Skeletal muscle satellite cell (primary cell): ENCODE results near the gene GNB1.

Experiments used
- H3K27me3 ChIP-seq: 2 replicates; pipeline ENCODE4 v1.7.0; 2013; ENCODE audit warnings: low read length; ENCODE audit not compliant: control insufficient read depth, insufficient read depth
- H3K36me3 ChIP-seq: 2 replicates; pipeline ENCODE4 v1.7.0; 2013; ENCODE audit warnings: mild to moderate bottlenecking, control low read depth, low read length; ENCODE audit not compliant: insufficient read depth
- H3K4me1 ChIP-seq: 2 replicates; pipeline ENCODE4 v1.7.0; 2013; ENCODE audit warnings: low read length; ENCODE audit not compliant: control insufficient read depth, insufficient read depth
- H3K4me2 ChIP-seq: 2 replicates; pipeline ENCODE4 v1.7.0; 2013; ENCODE audit warnings: mild to moderate bottlenecking, low read length
- H3K4me3 ChIP-seq: 2 replicates; pipeline ENCODE4 v1.7.0; 2013; ENCODE audit warnings: low read length
- H3K9ac ChIP-seq: 2 replicates; pipeline ENCODE4 v1.7.0; 2013; ENCODE audit warnings: mild to moderate bottlenecking, low read depth, low read length, moderate library complexity
- H3K9me3 ChIP-seq: replicated peaks from 2 replicates; pipeline ENCODE4 v1.7.0; 2013; ENCODE audit warnings: mild to moderate bottlenecking, control low read depth, low read length

The GNB1 gene

GRCh38 chr1:1793481-1794244 is 97.2 kb downstream of the GNB1 start:
- Histone ChIP-seq H3K9me3 (no peaks in the 10 kb centered on the region), H3K36me3 (peaks cover 92% of the 10 kb centered on the region)

GRCh38 chr1:1788646-1789431 is 102.0 kb downstream of the GNB1 start:
- Histone ChIP-seq H3K36me3 (peaks cover 89% of the 10 kb centered on the region), H3K4me1 (no peaks in the 10 kb centered on the region), H3K27me3 (no peaks in the 10 kb centered on the region), H3K4me2 (no peak overlapping the region), H3K9me3 (no peaks in the 10 kb centered on the region), H3K4me3 (no peak overlapping the region), H3K9ac (no peak overlapping the region)

More at GRCh38 chr1:1793481-1794244, 97.2 kb downstream of the GNB1 start:
- Histone ChIP-seq H3K4me2 (no peak overlapping the region), H3K4me3 (no peak overlapping the region), H3K9ac (no peak overlapping the region), H3K27me3 (no peaks in the 10 kb centered on the region), H3K4me1 (no peaks in the 10 kb centered on the region)

DNA sequence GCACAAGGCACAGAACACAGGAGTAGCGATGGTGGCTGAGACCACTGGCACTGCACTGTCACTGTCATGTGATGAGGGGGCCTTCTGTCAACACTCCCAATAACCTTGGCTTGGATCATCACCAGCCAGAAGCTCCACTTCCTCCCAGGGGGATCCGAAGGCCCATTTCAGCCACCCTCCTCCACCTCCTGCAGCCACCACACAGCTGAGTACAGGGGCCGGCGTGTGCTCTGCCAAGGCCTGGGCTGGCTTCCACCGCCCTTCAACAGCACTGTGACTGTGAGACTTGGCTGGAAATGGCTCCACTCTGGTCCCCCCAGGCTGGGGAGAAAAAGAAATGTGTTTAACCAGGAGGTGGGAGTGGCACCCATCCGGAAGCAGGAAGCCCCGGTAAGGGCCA is 102.8 kb downstream of the GNB1 start:
- H3K4me3 ChIP-seq: no peak overlapping the region
- no peak overlapping the region for H3K9ac ChIP-seq
- peaks cover 82% of the 10 kb centered on the region for H3K36me3 ChIP-seq
- H3K4me2 ChIP-seq: no peak overlapping the region
- H3K9me3 ChIP-seq: no peaks in the 10 kb centered on the region
- no peaks in the 10 kb centered on the region for H3K27me3 ChIP-seq
- peaks cover 5% of the 10 kb centered on the region for H3K4me1 ChIP-seq

DNA sequence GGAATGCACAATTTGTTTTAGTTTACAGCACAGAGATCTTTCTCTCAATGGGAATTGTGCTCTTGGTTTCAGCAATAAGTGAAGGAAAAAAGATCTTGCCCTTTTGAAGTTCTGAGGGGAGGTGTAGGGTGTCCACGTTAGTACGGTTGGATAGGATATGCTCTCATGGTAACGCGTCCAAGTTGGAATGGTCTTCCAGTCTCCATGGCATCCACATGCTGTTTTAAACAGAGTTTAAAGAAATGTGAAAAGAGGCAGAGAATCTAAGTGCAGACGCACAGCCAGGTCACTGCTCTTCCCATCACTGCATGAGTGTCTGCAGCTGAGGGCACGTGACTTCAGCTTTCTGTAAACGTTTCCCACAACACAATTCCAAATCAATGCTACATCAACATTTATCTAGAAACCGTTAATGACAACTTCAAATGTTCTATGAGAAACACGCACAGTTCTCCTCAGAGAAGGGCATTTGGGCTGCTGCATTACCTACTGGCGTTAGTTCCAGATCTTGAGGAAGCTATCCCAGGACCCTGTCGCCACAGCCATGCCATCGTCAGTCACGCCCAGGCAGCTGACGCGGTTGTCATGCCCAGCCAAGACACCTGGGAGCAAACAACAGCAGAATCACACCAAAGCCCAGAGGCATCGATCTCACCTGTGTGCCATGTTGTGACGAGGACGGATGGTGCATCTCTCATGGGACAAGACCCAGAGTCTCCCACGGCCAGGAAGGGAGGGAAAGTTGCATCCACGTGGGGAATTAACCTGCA is 103.9 kb downstream of the GNB1 start:
- H3K27me3 ChIP-seq: no peaks in the 10 kb centered on the region
- no peak overlapping the region for H3K4me2 ChIP-seq
- no peak overlapping the region for H3K4me3 ChIP-seq
- H3K9ac ChIP-seq: no peak overlapping the region
- H3K36me3 ChIP-seq: peaks cover 71% of the 10 kb centered on the region
- H3K9me3 ChIP-seq: no peaks in the 10 kb centered on the region
- peaks cover 16% of the 10 kb centered on the region for H3K4me1 ChIP-seq

DNA sequence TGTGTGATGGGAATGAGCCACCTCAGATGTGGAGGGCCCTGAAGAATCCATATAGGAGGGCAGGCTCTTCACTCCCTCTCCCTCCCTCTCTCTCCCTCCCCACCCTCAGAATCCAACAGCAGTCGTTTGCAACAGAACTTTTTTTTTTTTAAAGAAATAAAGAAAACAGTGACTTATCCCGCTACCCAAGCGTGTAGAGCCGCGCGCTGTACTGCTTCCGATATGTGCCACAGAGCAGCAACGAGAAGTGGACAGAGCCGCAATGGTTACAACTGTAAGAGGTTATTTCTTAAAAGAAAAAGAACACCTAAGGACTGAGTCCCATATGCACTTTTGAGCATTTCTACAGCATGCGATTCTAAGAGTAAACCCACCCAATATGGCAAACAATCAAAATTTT is 105.2 kb downstream of the GNB1 start:
- no peak overlapping the region for H3K4me2 ChIP-seq
- H3K4me1 ChIP-seq: peaks cover 29% of the 10 kb centered on the region
- H3K36me3 ChIP-seq: peaks cover 61% of the 10 kb centered on the region
- no peaks in the 10 kb centered on the region for H3K27me3 ChIP-seq
- no peak overlapping the region for H3K4me3 ChIP-seq
- H3K9me3 ChIP-seq: no peaks in the 10 kb centered on the region
- H3K9ac ChIP-seq: no peak overlapping the region

DNA sequence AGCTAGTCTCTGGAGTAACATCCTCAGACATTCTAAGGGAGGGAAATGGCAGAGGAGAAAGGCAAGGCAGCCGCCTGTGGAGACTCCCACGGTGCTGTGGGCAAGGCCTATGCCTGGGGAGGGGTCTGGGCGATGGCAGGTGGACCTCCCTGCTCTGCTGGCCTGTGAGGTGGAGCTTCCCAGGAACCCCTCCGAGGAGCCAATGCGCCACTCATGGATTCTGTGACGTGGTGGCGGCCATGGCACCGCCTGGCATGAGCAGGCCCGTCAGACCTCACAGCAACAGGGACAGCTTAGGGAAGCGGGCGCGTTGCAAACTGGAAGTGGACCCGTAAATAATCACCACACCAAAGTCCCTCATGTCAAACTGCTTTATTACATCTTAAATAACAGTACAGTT is 106.0 kb downstream of the GNB1 start:
- Histone ChIP-seq H3K9me3 (no peaks in the 10 kb centered on the region), H3K4me2 (no peak overlapping the region), H3K4me1 (peaks cover 36% of the 10 kb centered on the region), H3K36me3 (peaks cover 53% of the 10 kb centered on the region), H3K4me3 (no peak overlapping the region), H3K27me3 (no peaks in the 10 kb centered on the region), H3K9ac (no peak overlapping the region)

GRCh38 chr1:1783320-1783719 is 107.6 kb downstream of the GNB1 start:
- peaks cover 53% of the 10 kb centered on the region for H3K4me1 ChIP-seq
- peaks cover 37% of the 10 kb centered on the region for H3K36me3 ChIP-seq
- peak overlapping the region; percentile 72 for H3K4me2 ChIP-seq
- no peaks in the 10 kb centered on the region for H3K27me3 ChIP-seq
- no peak overlapping the region for H3K4me3 ChIP-seq
- no peak overlapping the region for H3K9ac ChIP-seq
- no peaks in the 10 kb centered on the region for H3K9me3 ChIP-seq

DNA sequence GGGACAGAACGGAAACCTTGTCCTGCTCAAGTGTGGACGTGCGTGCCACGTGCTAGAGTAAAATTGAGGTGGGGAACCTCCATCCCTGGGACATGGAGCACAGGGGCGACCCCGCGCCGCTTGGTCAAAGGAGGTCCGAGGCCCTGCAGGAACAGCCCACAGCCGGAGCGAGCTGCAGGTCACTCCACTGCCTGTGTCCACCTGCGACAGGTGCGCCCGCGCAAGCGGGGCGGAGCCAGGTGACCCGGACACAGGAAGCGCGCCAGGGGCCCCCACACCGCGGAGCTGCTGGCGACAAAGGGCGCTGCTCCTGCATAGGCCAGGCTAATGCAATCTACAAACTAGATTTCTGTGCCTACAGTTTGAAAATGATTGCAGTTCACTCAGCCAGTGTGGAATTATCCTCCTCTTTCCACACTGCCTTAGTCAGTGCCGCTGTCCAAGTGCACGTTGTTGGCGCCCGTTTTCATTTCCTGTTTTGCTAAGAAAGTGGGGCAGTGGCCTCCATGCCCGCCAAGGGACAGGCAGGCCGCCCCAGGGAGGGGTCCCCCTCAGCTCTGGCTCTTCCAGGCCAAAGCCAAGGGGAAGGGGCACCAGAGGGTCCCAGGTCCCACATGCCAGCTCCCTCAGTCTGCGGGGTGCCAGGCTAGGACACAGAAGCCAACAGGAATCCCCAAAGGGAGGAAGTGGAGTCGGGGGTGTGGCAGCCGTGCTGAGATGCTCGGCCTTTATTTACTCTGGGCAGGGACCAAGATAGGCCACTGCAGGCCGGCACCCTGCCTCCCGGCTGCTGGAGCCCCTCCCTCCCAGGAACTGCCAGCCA is 108.3 kb downstream of the GNB1 start:
- H3K4me2 ChIP-seq: peak overlapping the region; percentile 72
- H3K4me3 ChIP-seq: peak overlapping the region; percentile 32
- H3K36me3 ChIP-seq: peaks cover 32% of the 10 kb centered on the region
- H3K27me3 ChIP-seq: no peaks in the 10 kb centered on the region
- no peaks in the 10 kb centered on the region for H3K9me3 ChIP-seq
- H3K4me1 ChIP-seq: peaks cover 53% of the 10 kb centered on the region
- peak overlapping the region; percentile 18 for H3K9ac ChIP-seq

GRCh38 chr1:1781526-1781903 is 109.4 kb downstream of the GNB1 start:
- H3K27me3 ChIP-seq: no peaks in the 10 kb centered on the region
- peaks cover 59% of the 10 kb centered on the region for H3K4me1 ChIP-seq
- no peak overlapping the region for H3K9ac ChIP-seq

DNA sequence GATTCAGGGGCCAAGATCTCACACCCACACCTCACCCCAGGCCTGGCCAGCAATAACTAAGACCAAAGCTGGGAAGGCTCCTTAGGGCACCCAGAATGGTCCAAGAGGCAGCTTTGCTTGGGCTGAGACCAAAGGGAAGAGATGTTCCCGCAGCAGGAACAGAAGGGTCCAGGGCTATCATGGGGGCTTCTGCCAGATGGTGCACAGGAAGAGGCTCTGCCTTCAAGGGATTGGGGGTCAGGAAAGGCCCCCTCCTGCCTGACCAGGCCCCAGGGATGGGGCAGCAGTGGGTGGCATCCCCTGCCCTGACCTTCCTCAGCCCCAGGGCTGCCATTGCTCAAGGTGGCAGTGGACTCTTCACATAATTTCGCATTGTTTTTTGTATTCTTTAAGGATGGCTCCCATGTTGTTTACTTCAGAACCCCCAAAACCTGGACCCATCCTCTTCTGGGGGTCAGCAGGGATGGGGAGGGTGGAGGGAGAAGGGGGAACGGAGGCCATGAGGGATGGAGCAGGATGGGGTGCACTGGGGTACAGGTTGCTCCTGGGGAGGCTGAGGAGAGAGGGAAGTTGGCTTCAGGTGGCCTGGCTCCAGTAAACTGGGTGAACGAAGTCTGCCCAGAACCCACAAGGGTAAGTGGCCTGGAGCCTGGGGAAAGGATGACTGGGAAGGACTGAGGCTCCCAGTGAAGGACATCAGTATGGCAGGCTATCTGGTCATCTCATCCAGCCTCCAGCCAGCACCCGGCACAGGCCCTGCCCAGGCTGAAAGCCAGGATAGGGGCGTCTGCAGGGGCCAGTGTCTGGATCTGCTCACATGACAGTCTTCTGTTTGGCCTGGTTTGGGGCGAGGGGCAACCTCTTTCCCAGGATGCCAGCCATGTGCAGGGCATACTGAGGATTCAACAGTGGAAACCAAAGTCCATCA is 110.0 kb downstream of the GNB1 start:
- peaks cover 60% of the 10 kb centered on the region for H3K4me1 ChIP-seq
- no peaks in the 10 kb centered on the region for H3K9me3 ChIP-seq
- H3K4me3 ChIP-seq: no peak overlapping the region
- no peak overlapping the region for H3K4me2 ChIP-seq
- H3K27me3 ChIP-seq: no peaks in the 10 kb centered on the region
- peaks cover 16% of the 10 kb centered on the region for H3K36me3 ChIP-seq
- no peak overlapping the region for H3K9ac ChIP-seq

More at GRCh38 chr1:1781526-1781903, 109.4 kb downstream of the GNB1 start:
- H3K36me3 ChIP-seq: peaks cover 21% of the 10 kb centered on the region
- H3K9me3 ChIP-seq: no peaks in the 10 kb centered on the region
- no peak overlapping the region for H3K4me2 ChIP-seq
- no peak overlapping the region for H3K4me3 ChIP-seq
